Activated CD8-positive, alpha-beta memory T cell treated with anti-CD3 and anti-CD28 coated beads for 36 hours (primary cell): Measurements from ENCODE around the gene ZNF365. TPM values are rescaled to one million over a fixed set of nuclear protein-coding genes. Genes with fewer than 3 reads are reported as not detected.
"Not testable (repeated sequence)": the region's sequence is repeated elsewhere in the genome, so short reads cannot be mapped to it uniquely, and the experiment has no call there.

Experiments used
- CTCF ChIA-PET: fragments of 350-600 bp; sonication (Branson Sonifier 250); formaldehyde crosslinking; loops from one replicate; lab custom pipeline; 2021; ENCODE audit warnings: antibody characterized with exemption; lab: Charles Lee
- POLR2A ChIA-PET: fragments of 350-600 bp; sonication (Branson Sonifier 250); formaldehyde crosslinking; loops from one replicate; lab custom pipeline; 2021; ENCODE audit warnings: antibody characterized with exemption; lab: Charles Lee
- total RNA-seq, 2 experiments: library from RNA; stranded (reverse); gene quantifications; one replicate each; pipeline ENCODE4 v1.2.3, GENCODE V29; 2021

The ZNF365 gene
- total RNA-seq, 2 experiments from 2014 or later = 0.25 to 0.29 TPM

GRCh38 chr10:62376071-62377025, 2.2 kb downstream of the ZNF365 start:
- POLR2A ChIA-PET = interaction anchor here (1.0 kb wide), 1 partner anchor 356 kb away, joined by 4 read pairs; no protein-coding TSS in a partner anchor
- CTCF ChIA-PET = no interaction called here

DNA sequence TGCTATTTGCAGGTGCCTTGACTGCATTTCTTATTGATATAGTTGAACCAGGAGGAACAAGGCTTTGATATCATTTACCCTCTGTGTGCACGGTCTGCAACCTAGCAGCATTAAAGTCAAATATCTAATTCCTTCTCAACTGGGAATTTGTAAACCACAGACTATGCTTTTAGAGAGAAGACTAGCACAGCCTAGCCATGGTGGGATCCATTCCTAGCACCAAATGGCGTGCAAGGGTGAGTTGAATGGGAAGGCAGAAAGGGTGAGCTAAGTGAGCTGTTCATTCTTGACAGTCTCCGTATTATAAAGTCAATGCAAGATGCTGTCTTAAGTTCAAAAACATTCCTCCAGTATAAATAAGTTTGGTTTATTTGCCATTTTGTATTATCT, 2.9 kb downstream of the ZNF365 start:
- ChIA-PET CTCF (no interaction called here), POLR2A (interaction anchor here (1.0 kb wide), 1 partner anchor 357 kb away, joined by 4 read pairs; no protein-coding TSS in a partner anchor)

GRCh38 chr10:62377966-62378365, 3.8 kb downstream of the ZNF365 start:
- ChIA-PET CTCF (no interaction called here), POLR2A (no interaction called here)

GRCh38 chr10:62378877-62379276, 4.7 kb downstream of the ZNF365 start:
- CTCF ChIA-PET, POLR2A ChIA-PET: not testable (repeated sequence)

DNA sequence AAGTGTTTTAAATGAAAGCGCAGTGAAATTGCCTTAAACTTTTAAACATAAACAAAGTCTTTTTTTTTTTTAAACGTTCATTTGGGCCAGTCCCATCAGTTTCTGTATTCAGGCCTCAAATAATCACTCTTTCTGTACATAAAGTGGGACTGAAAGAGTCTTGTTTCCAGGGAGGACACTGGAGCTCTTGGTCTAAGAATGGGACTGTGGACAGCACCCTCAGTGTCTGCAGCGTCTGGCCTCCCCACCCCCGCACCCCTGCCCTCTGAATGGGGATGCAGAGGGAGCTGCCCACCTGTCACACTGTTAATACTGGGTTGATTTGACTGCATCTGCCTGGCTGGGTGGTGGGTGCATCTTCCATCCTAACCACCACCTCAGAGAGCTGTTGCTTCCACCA, 5.2 kb downstream of the ZNF365 start:
- ChIA-PET CTCF (no interaction called here), POLR2A (no interaction called here)

GRCh38 chr10:62380016-62380415, 5.8 kb downstream of the ZNF365 start:
- ChIA-PET POLR2A (no interaction called here), CTCF (no interaction called here)

GRCh38 chr10:62381385-62382102, 7.4 kb downstream of the ZNF365 start:
- POLR2A ChIA-PET = no interaction called here
- CTCF ChIA-PET = no interaction called here

DNA sequence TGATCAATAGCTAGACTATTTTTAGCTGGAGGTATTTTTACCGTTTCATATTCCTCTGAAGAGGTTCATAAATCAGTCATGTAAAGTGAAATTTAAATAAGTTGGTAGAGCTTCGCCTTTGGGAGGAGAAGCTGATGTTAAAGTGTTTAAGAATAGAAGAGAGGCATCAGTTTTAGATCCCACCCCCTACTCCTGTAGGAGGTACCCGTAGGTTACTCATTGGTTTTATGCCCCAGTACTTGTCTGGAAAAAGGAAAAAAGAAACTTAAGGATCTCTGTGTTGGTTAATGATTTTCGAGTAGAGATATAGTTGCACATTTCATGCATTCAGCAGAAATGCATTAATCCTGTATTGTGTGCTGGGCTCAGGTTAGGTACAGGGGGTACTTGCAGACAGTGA, 8.7 kb downstream of the ZNF365 start:
- ChIA-PET POLR2A (interaction anchor here (0.5 kb wide), 1 partner anchor 810 kb away, joined by 3 read pairs; no protein-coding TSS in a partner anchor), CTCF (no interaction called here)

DNA sequence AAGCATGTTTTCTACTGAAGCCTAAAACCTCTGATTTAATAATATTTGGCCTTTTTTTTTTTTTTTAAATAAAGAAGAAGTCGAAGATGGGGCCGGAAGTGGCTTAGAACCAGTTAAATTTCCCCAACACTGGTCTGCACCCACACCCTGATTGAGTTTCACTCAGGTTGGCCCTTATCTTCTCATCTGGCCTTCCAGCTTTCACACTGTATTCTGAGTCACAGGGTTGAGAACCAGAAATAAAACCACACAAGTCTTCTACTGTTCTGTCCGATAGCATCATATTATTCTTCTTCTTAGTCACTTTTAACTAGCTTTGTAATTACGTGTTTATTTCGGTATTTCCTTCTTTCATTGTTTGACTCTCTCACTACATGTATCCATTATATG, 9.9 kb downstream of the ZNF365 start:
- POLR2A ChIA-PET = interaction anchor here (0.7 kb wide), 1 partner anchor 141 kb away, joined by 7 read pairs; no protein-coding TSS in a partner anchor
- CTCF ChIA-PET = interaction anchor here (0.7 kb wide), 1 partner anchor 395 kb away, joined by 3 read pairs; no protein-coding TSS in a partner anchor

GRCh38 chr10:62384447-62385081, 10.4 kb downstream of the ZNF365 start:
- ChIA-PET POLR2A (no interaction called here), CTCF (no interaction called here)

GRCh38 chr10:62386356-62387320, 12.5 kb downstream of the ZNF365 start:
- POLR2A ChIA-PET = no interaction called here
- CTCF ChIA-PET = no interaction called here

DNA sequence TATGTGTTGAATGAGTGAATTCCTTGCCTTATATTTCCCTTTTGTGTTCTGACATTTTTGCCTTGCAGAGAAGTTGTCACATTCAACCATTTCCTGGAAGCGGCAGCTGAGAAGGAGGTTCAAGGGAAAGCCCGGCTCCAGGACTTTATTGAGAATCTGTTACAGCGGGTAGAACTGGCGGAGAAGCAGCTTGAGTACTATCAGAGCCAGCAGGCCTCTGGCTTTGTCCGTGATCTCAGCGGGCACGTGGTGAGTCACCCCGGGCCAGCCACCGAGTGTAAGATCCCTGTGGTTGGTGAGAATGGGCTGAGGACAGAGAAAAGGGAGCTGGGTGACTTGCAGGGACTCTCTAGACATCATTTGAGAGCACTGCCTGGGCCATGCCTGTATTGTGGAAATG, 14.2 kb downstream of the ZNF365 start:
- POLR2A ChIA-PET = no interaction called here
- CTCF ChIA-PET = interaction anchor here (0.6 kb wide), 1 partner anchor 305 kb away, joined by 3 read pairs; no protein-coding TSS in a partner anchor

GRCh38 chr10:62390497-62391176, 16.5 kb downstream of the ZNF365 start:
- ChIA-PET CTCF (no interaction called here), POLR2A (no interaction called here)

DNA sequence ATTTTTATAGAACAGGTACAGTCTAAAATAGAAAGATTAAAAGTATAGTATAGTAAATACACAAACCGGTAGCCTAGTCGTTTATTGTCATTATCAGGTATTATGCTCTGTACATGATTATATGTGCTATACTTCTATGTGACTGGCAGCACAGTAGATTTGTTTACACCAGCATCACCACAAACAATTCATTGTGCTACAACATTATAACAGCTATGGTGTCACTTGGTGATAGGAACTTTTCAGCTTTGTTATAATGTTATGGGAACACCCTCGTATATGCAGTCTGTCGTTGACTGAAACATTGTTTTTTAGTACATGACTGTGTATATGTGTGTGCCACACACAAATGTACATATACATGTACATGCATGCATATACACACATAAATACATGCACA, 19.1 kb downstream of the ZNF365 start:
- CTCF ChIA-PET = no interaction called here

GRCh38 chr10:62394556-62395018, 20.4 kb downstream of the ZNF365 start:
- CTCF ChIA-PET = no interaction called here

More for the DNA sequence above, 19.1 kb downstream of the ZNF365 start:
- POLR2A ChIA-PET = no interaction called here

GRCh38 chr10:62395892-62396291, 21.7 kb downstream of the ZNF365 start:
- POLR2A ChIA-PET = no interaction called here
- CTCF ChIA-PET = no interaction called here

More at GRCh38 chr10:62394556-62395018, 20.4 kb downstream of the ZNF365 start:
- POLR2A ChIA-PET = no interaction called here

- CTCF ChIA-PET = no interaction called here
These were observed 22.7 kb downstream of the ZNF365 start for GRCh38 chr10:62396864-62397263.

DNA sequence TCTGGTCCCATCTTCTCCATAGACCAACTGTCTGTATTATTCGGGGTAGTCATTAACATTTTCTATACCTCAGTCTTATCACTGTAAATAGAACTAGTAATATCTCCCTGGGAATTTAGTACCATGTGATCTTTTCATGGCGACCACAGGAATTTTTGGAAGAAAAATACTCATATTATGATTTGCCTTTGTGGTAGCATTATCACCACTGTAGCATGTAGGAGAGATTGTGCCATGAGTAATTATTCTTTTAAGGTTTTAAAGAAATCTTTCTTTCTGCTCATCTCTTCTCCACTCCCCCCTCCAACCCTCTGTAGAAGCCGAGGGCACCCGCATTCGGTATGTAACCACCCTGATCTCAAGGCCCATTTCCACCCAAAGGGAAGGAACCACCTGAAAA, 25.0 kb downstream of the ZNF365 start:
- POLR2A ChIA-PET = no interaction called here
- CTCF ChIA-PET = no interaction called here

More at GRCh38 chr10:62396864-62397263, 22.7 kb downstream of the ZNF365 start:
- POLR2A ChIA-PET = no interaction called here
